Skin epidermis (tissue), 12 donors: ENCODE measurements around the gene AMIGO3.
A peak's percentile ranks its signal among the peaks of the same experiment; 100 is the strongest.

ENCODE experiments used
- H3K27ac ChIP-seq, 21 experiments: fragments of 200-600 bp; sonication (generic) in 11 of 21; one replicate each; pipeline ENCODE4 v1.5.0; 2020; ENCODE audit warnings: mild to moderate bottlenecking in 3 of 21, inconsistent platforms in 2 of 21, moderate library complexity in 2 of 21
- H3K4me3 ChIP-seq, 7 experiments: fragments of 200-600 bp; sonication (generic) in 2 of 7; one replicate each; pipeline ENCODE4 v1.5.0; 2020; ENCODE audit warnings: inconsistent platforms in 2 of 7, mild to moderate bottlenecking in 2 of 7, moderate library complexity in 1 of 7

The AMIGO3 gene

GRCh38 chr3:49673121-49673714 is 46.3 kb downstream of the AMIGO3 start:
- peak overlapping the region; percentile 66 to 98 (median 72) for H3K4me3 ChIP-seq
- H3K27ac ChIP-seq: peak overlapping the region in 20 of 21 experiments; percentile 75 to 98 (median 90)

- Histone ChIP-seq H3K4me3 (no peak overlapping the region), H3K27ac (no peak overlapping the region)
Measured at GRCh38 chr3:49671291-49672288, 47.9 kb downstream of the AMIGO3 start.

- Histone ChIP-seq H3K27ac (no peak overlapping the region), H3K4me3 (no peak overlapping the region)
Measured at GRCh38 chr3:49670940-49671290, 48.6 kb downstream of the AMIGO3 start.

DNA sequence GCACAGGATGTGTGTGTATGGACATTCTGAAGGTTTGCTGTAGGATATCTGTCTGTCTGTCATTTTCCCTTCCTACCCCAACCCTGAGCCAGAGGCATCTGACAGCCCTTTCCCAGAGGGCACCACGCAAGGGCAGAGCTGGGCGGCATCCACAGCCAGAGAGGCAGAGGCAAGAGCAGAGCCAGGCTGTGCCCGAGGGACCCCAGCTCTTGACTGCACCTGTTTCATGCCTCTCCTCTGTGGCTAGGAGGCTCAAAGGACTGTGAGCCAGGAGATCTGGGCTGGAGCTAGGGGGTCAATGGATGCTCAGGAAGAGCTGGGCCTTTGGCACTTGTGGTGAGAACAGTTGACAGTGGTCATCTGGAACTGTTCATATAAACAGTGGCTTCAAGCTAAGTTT is 50.1 kb downstream of the AMIGO3 start:
- no peak overlapping the region for H3K27ac ChIP-seq
- no peak overlapping the region for H3K4me3 ChIP-seq

- H3K27ac ChIP-seq: no peak overlapping the region
- H3K4me3 ChIP-seq: no peak overlapping the region
Measured at GRCh38 chr3:49668861-49669260, 50.6 kb downstream of the AMIGO3 start.

DNA sequence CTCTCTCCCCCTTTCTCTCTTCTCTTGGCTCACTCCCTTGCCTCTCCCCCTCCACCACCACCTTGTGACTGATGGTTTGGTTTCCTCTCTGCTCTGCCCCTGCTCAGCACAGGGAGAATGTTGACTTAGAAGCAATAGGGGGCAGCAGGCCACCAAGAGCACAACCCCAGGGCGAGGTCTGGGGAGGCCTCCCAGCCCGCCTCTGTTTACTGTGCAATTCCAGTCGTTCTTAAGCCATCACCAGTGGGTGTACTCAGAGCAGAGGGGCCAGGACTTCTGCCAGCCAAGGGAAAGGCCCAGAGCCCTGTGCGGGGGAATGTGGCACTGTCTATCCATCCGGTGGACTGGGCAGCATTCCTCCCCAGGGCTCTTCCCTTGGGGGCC is 51.1 kb downstream of the AMIGO3 start:
- Histone ChIP-seq H3K27ac (no peak overlapping the region), H3K4me3 (no peak overlapping the region)

DNA sequence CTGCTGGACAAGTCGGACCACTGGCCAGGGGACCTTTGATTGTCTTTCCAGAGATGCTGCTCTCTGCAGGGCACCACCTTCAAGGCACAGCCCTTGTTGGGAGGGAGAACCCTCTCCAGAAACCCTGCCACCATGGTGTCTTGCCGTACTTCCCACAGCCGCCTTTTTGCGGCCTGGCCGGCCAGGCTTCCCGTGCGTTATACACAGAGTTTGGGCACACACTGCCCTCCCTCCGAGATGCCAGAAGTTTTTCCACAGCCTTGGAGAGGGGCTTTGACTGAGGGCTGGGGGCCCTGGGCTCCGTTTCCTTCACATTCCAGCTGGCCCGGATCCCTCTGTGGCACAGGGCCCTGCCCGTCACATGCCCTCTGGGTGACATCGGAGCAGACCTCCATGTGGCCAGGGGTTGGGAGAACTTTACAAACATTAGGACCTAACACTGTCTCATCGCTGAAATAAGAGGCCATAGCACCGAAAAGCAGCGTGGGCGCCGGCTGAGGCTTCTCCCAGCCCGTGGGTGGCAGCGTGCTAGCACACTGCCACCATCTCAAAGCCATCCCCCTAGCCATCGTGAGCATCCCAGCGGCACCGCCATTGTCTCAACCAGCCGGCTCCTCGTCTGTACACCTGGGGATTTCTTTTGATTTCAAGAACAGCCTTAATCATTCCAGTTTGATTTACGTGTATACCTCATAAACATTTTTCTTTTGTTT is 51.6 kb downstream of the AMIGO3 start:
- no peak overlapping the region for H3K27ac ChIP-seq
- H3K4me3 ChIP-seq: no peak overlapping the region
